Upper lobe of left lung (tissue), 6 donors: ENCODE data around the gene ATF7. TPM values are rescaled to one million over a fixed set of nuclear protein-coding genes. Genes with fewer than 3 reads are reported as not detected.
A peak's percentile ranks its signal among the peaks of the same experiment; 100 is the strongest.

Source experiments
- ATAC-seq, 2 donors: fragments of 200-7000 bp; cut with Tn5 transposase; one replicate each; pipeline ENCODE4 v1.9.1; 2022; ENCODE audit warnings: mild to moderate bottlenecking in 2 of 2, moderate library complexity in 2 of 2; ENCODE audit not compliant: low FRiP score in 2 of 2
- DNase-seq, 2 donors: peaks; one replicate each; pipeline ENCODE4 v3.0.0-alpha.2; 2019 to 2020
- H3K27ac ChIP-seq, 4 donors: fragments of 200-600 bp; sonication (generic); one replicate each; pipeline ENCODE4 v1.5.1; 2016 to 2019
- H3K27me3 ChIP-seq, 4 donors: fragments of 200-600 bp; sonication (generic); one replicate each; pipeline ENCODE4 v1.5.1; 2017 to 2019
- H3K36me3 ChIP-seq, 4 donors: fragments of 200-600 bp; sonication (generic); one replicate each; pipeline ENCODE4 v1.5.1; 2016 to 2019
- H3K4me1 ChIP-seq, 4 donors: fragments of 200-600 bp; sonication (generic); one replicate each; pipeline ENCODE4 v1.5.1; 2018 to 2019
- H3K4me3 ChIP-seq, 4 donors: fragments of 200-600 bp; sonication (generic); one replicate each; pipeline ENCODE4 v1.5.1; 2017 to 2019; ENCODE audit warnings: mild to moderate bottlenecking in 2 of 4, moderate library complexity in 1 of 4
- H3K9me3 ChIP-seq, 4 donors: fragments of 200-600 bp; sonication (generic); one replicate each; pipeline ENCODE4 v1.5.1; 2018 to 2019
- EP300 ChIP-seq, 4 donors: sonication (generic); formaldehyde crosslinking; IDR thresholded peaks; one replicate each; pipeline ENCODE4 v1.5.1; 2017; ENCODE audit warnings: antibody characterized with exemption in 4 of 4, control low read depth in 2 of 4
- POLR2A ChIP-seq, 4 donors: fragments of 450-650 bp; IDR thresholded peaks; one replicate each; pipeline ENCODE4 v1.5.1; 2016 to 2017; ENCODE audit warnings: antibody characterized with exemption in 4 of 4, mild to moderate bottlenecking in 2 of 4
- POLR2AphosphoS5 ChIP-seq, 2 donors: sonication (generic); formaldehyde crosslinking; IDR thresholded peaks; one replicate each; pipeline ENCODE4 v1.5.1; 2017; ENCODE audit warnings: antibody characterized with exemption in 2 of 2
- WGBS, 2 donors: methylation state at CpG; one replicate each; pipeline ENCODE4 v1.1.5; 2017 to 2018; 5-methylcytosine and 5-hydroxymethylcytosine counted together
- total RNA-seq, 6 donors: library from RNA; depleted of rRNA in 4 of 6; stranded (reverse); fragments of >200 nt in 4 of 6; gene quantifications; one replicate each; pipeline versions ENCODE4 v1.1.0 to v1.2.1, GENCODE V29; 2016 to 2021
- TF ChIP-seq, protein P1 (sequence below), 6 experiments: fragments of 450-650 bp in 4 of 6; fragments of 200-600 bp in 2 of 6; sonication (generic) in 2 of 6; IDR thresholded peaks; one replicate each; pipeline ENCODE4 v1.5.1; 2016 to 2019; ENCODE audit warnings: antibody characterized with exemption in 6 of 6
- donor health status: DM: no; HTN: no; CAD: no; lungs with moderate emphysema.
- donor health status: DM: no; HTN: yes; CAD: no; lungs with severe emphysema.

ATF7 gene
- total RNA-seq, 6 donors from 2014 or later: 23.4 to 48.9 (median 41.2) TPM

DNA sequence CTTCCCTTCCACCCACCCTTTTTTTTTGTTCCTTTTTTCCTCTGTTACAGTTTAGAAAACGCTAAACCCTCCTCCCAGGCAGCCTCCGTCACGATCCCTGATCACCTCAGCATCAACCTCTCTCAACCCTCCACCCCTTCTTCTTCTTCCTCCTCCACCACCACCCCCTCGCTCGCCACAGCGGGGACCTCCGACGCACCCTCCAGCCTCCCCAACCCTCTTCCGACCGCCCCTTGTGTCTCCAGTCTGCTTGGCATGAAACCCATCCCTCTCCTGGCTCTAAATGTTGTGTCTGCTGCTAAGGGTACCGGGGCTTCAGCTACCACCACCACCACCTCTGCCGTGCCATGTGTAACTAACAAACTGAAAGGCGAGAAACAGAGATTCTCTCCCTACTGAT, 151.4 kb downstream of the ATF7 start:
- Histone ChIP-seq H3K27ac (peak overlapping the region in 2 of 4 donors; percentile 32 to 40), H3K27me3 (no peaks in the 10 kb centered on the region), H3K4me1 (peaks cover 15 to 43% (median 23%) of the 10 kb centered on the region in 4 donors), H3K36me3 (peaks cover 48 to 100% (median 95%) of the 10 kb centered on the region in 4 donors), H3K9me3 (no peaks in the 10 kb centered on the region), H3K4me3 (no peak overlapping the region)
- WGBS, 2 donors: 64 to 69% methylated on average over 13 of the region's 13 CpGs
- peak in 1 of 2 donors; percentile 52 for DNase-seq
- TF ChIP-seq, protein P1, sequence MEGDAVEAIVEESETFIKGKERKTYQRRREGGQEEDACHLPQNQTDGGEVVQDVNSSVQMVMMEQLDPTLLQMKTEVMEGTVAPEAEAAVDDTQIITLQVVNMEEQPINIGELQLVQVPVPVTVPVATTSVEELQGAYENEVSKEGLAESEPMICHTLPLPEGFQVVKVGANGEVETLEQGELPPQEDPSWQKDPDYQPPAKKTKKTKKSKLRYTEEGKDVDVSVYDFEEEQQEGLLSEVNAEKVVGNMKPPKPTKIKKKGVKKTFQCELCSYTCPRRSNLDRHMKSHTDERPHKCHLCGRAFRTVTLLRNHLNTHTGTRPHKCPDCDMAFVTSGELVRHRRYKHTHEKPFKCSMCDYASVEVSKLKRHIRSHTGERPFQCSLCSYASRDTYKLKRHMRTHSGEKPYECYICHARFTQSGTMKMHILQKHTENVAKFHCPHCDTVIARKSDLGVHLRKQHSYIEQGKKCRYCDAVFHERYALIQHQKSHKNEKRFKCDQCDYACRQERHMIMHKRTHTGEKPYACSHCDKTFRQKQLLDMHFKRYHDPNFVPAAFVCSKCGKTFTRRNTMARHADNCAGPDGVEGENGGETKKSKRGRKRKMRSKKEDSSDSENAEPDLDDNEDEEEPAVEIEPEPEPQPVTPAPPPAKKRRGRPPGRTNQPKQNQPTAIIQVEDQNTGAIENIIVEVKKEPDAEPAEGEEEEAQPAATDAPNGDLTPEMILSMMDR (IDR thresholded peaks at IDR 0.05): no peak
- TF ChIP-seq POLR2AphosphoS5 (IDR thresholded peaks at IDR 0.05) (no peak), POLR2A (IDR thresholded peaks at IDR 0.05) (no peak), EP300 (IDR thresholded peaks at IDR 0.05) (no peak)
- ATAC-seq: no peak

DNA sequence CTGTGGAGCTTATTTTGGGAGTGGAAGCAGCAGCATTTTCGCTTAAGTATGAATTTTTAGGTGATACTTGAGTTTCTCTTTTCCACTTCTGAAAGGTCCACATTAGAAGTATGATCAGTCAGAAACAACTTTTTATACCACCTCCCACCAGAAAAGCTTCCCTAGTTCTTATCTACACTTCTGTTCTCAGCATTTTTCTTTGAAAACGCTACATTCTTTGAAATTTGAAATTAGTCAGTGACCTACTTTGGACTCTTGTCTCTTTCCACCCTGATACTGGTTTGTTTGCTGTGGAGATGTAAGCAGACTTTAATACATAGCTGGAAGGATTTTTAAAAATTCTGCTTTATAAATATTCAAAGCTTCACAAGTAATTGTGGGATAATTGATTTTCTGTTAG, 152.1 kb downstream of the ATF7 start:
- Histone ChIP-seq H3K27ac (peak overlapping the region in 1 of 4 donors; percentile 32), H3K36me3 (peaks cover 54 to 100% (median 96%) of the 10 kb centered on the region in 4 donors), H3K4me3 (no peak overlapping the region), H3K9me3 (no peaks in the 10 kb centered on the region), H3K27me3 (no peaks in the 10 kb centered on the region), H3K4me1 (peaks cover 15 to 41% (median 23%) of the 10 kb centered on the region in 4 donors)
- TF ChIP-seq, protein P1 (IDR thresholded peaks at IDR 0.05): no peak
- TF ChIP-seq POLR2AphosphoS5 (IDR thresholded peaks at IDR 0.05) (no peak), EP300 (IDR thresholded peaks at IDR 0.05) (no peak), POLR2A (IDR thresholded peaks at IDR 0.05) (no peak)
- ATAC-seq (no peak), DNase-seq (no peak)
- 65 to 77% methylated on average over 2 of the region's 2 CpGs for whole genome bisulfite sequencing, 2 donors

DNA sequence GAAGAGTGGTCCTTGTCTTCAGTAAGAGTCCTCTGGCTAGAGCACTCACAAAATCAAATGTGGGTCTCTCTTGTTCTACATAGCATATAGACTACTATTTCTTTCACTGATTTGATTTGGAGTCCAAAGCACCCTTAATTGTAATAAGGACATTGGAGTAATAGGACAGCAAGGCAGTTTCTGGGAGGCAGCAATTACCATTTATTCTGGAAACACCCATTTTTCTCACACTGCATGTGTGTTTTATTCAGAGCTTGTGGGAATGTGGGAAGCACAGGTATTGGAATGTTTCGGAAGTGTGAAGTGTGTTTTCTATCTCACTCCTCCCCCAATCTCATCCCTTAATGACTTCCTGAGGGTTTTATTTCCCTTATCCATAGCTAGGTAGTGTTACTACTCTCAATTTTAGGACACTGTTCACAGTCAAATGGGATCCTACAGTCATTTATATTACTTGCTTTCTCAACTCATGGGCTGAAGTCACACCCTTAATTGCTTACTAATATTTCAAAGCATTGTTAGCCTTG, 154.1 kb downstream of the ATF7 start:
- H3K4me3 ChIP-seq: no peak overlapping the region
- 72 to 90% methylated on average over 1 of the region's 1 CpG for whole genome bisulfite sequencing, 2 donors
- no peak for TF ChIP-seq EP300 (IDR thresholded peaks at IDR 0.05)
- no peak for TF ChIP-seq POLR2AphosphoS5 (IDR thresholded peaks at IDR 0.05)
- TF ChIP-seq, protein P1 (IDR thresholded peaks at IDR 0.05): no peak
- no peak for TF ChIP-seq POLR2A (IDR thresholded peaks at IDR 0.05)
- no peaks in the 10 kb centered on the region for H3K27me3 ChIP-seq
- ATAC-seq: no peak
- no peak overlapping the region for H3K27ac ChIP-seq
- DNase-seq: no peak
- H3K4me1 ChIP-seq: peaks cover 15 to 33% (median 23%) of the 10 kb centered on the region in 4 donors
- peaks cover 67 to 100% (median 98%) of the 10 kb centered on the region in 4 donors for H3K36me3 ChIP-seq
- H3K9me3 ChIP-seq: no peaks in the 10 kb centered on the region

DNA sequence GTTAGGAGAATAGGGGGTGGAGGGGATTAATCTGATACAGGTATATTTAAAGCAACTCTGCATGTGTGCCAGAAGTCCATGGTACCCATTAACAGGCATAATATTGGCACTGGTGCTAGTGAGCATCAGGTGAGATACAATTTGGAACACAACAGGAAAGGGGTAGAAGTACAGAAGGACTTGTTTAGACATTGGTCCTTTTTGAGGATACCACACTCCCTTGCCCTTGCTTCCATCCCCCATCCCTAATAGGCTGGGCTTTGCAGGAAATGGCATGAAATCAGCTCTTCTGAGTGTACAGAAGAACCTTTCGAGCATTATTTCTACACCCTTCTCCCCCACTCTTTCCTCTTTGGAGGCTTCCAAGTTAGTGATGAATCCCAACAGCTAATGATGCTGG, 157.9 kb downstream of the ATF7 start:
- Histone ChIP-seq H3K4me3 (no peak overlapping the region), H3K9me3 (no peaks in the 10 kb centered on the region), H3K27me3 (no peaks in the 10 kb centered on the region), H3K4me1 (peaks cover 11 to 19% (median 15%) of the 10 kb centered on the region in 4 donors), H3K36me3 (peaks cover 76 to 100% (median 100%) of the 10 kb centered on the region in 4 donors), H3K27ac (no peak overlapping the region)
- 77 to 81% methylated on average over 1 of the region's 1 CpG for WGBS, 2 donors
- TF ChIP-seq POLR2A (IDR thresholded peaks at IDR 0.05): no peak
- TF ChIP-seq EP300 (IDR thresholded peaks at IDR 0.05): no peak
- TF ChIP-seq, protein P1 (IDR thresholded peaks at IDR 0.05): no peak
- no peak for TF ChIP-seq POLR2AphosphoS5 (IDR thresholded peaks at IDR 0.05)
- no peak for ATAC-seq
- no peak for DNase-seq

DNA sequence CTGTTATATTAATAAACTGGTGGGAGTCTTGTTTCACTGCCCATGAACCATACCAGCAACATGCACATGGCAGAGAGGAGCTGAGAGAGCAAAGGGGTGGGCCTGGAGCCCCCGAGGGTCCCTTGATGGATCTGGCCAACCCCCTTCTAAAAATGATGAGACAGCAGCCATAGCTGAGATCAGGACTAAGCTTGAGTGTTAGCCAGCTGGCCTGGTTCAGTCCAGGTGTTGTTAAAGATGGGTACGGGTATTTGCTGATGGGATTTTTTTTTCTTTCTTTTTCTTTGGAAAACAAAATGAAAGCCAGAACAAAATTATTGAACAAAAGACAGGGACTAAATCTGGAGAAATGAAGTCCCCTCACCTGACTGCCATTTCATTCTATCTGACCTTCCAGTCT, 158.3 kb downstream of the ATF7 start:
- H3K4me1 ChIP-seq: peaks cover 10 to 15% (median 13%) of the 10 kb centered on the region in 4 donors
- TF ChIP-seq POLR2AphosphoS5 (IDR thresholded peaks at IDR 0.05) (no peak), POLR2A (IDR thresholded peaks at IDR 0.05) (no peak), EP300 (IDR thresholded peaks at IDR 0.05) (no peak)
- TF ChIP-seq, protein P1 (IDR thresholded peaks at IDR 0.05): no peak
- no peak overlapping the region for H3K4me3 ChIP-seq
- H3K9me3 ChIP-seq: no peaks in the 10 kb centered on the region
- H3K27me3 ChIP-seq: no peaks in the 10 kb centered on the region
- no peak for DNase-seq
- ATAC-seq: no peak
- H3K27ac ChIP-seq: no peak overlapping the region
- peaks cover 80 to 100% (median 100%) of the 10 kb centered on the region in 4 donors for H3K36me3 ChIP-seq
- WGBS, 2 donors: 76 to 77% methylated on average over 2 of the region's 2 CpGs
